HS-5 (cell line): Measurements from ENCODE around the gene NKX1-2.

ENCODE experiments used
- DNase-seq: peaks from one replicate; pipeline ENCODE4 v3.0.0-alpha.2; 2012; ENCODE audit warnings: low read depth

NKX1-2 gene

DNA sequence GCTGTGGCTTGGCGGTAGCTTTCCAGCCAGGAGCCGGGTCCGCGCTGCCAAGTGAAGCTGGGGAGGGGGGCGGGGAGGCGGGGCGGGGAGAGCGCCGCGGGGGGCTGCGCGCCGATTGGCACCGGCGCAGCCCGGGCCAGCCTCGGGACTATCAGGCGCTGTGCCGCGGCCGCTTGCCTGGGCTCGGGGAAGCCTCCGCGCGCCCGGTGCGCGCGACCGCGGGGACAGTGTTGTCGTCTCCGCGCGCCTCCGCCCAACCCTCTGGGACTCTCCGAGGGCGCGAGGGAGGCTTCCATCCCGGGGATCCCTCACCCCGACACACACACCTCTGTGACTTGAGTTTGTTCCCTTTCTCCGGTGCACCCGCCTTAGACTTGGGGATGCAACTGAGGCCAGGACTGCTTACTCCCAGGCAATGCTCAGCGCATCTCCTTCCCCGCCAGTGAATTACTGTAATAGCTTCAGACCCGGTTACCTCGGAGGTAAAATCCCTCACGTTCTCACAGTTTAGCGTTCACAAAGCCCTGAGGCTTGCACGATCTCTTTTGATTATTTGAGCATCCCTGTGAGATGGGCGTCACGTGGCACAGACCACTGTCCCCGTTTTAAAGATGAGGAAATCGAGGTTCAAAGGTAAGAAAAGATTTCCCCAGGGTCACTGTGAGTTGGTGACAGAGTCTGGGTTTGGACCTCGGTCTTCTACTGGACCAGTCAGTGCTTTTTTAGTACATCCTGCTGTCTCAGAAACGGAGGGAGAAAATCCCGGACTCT lies at the start of gene NKX1-2:
NKX1-2 (minus strand) TSS at position 24 of the 771 bp plus-strand sequence. CDS start 92 bp downstream, outside the sequence.
- DNase-seq, result no peak

GRCh38 chr10:124498056-124498455 lies 48.2 kb upstream of the NKX1-2 start:
- DNase-seq, result no peak

GRCh38 chr10:124497196-124497881 lies 47.5 kb upstream of the NKX1-2 start:
- DNase-seq, result no peak

DNA sequence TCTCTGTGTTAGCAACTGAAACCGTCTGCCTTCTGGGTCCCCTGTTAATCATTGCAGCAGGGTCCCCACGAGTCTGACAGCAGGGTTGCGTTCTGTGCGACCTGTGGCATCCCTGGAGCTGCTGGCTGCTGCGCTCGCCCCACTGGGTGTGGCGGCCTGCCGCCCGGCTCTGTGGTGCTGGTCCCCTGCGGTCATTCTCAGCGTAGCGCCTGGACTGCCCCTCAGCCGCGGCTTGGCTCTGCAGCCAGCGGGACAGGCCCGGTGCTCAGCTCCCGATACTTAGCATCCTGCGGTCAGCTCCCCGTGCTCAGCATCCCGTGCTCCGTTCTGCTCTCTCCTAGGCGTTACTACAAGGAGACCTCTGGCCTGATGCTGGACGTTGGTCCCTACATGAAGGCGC lies 46.8 kb upstream of the NKX1-2 start:
- no peak for DNase-seq

- no peak for DNase-seq
Measured at GRCh38 chr10:124496150-124496549, 46.3 kb upstream of the NKX1-2 start.

- no peak for DNase-seq
Measured at GRCh38 chr10:124495725-124496124, 45.9 kb upstream of the NKX1-2 start.

DNA sequence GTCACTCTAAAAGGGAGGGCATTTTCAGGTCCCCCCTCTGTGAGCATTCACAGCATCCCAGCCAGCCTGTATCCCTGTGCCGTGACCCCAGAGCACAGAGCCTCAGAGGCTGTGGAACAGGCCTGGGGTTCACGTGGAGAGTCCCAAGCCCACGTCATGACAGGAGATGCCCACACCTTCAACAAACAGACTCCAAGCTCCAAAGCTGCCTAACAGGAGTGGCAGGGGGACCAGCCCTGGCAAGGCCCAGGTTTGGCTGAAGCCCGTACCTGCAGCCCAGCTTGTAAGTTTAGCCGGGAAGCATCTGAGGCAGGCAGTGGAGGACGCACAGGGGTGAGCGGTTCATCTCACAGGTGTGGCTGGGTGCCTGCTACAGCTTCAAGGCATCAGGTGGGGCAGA lies 45.3 kb upstream of the NKX1-2 start:
- DNase-seq, result no peak

- no peak for DNase-seq
Measured at GRCh38 chr10:124494046-124494807, 44.4 kb upstream of the NKX1-2 start.

- DNase-seq, result no peak
Measured at GRCh38 chr10:124493214-124493882, 43.5 kb upstream of the NKX1-2 start.

DNA sequence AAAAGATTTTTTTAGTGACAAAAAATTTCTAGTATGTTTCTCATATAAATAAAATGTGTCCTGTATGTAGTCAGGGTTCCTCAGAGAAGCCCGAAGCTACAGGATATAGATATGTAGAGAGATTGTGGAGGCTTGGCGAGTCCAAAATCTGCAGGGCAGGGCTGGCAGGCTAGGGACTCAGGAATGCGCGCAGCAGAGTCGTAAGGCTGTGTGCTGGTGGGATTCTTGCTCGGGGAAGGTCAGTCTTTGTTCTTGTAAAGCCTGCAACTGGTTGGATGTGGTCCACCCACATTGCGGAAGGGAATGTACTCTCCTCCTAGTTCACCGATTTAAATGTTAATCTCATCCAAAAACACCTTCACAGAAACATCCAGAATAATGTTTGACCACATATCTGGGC lies 42.4 kb upstream of the NKX1-2 start:
- DNase-seq, result no peak

- no peak for DNase-seq
Measured at GRCh38 chr10:124491105-124491504, 41.3 kb upstream of the NKX1-2 start.

DNA sequence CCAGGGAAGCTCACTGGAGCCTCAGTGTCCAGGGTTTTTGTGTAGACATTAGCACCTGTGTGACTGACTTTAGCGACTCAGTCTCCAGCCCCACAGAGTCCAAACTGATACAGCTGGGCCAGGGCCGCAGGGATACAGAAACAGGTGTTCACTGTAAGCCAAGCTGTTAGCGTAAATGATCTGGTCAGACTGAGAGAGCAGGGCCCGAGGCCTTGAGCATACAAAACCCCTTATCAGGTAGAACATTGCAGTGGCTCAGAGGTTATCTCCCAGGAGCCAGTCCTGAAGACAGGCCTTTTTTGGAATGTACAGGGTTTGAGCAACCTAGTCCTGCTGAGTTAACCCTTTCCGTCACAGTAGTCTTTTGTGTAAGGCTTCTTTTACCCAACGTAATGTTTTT lies 36.8 kb upstream of the NKX1-2 start:
- DNase-seq, result no peak

GRCh38 chr10:124484661-124485060 lies 34.8 kb upstream of the NKX1-2 start:
- no peak for DNase-seq

- DNase-seq, result no peak
Measured at GRCh38 chr10:124484031-124484430, 34.2 kb upstream of the NKX1-2 start.

- no peak for DNase-seq
Measured at GRCh38 chr10:124482876-124483275, 33.0 kb upstream of the NKX1-2 start.

GRCh38 chr10:124482236-124482800 lies 32.5 kb upstream of the NKX1-2 start:
- DNase-seq, result no peak

DNA sequence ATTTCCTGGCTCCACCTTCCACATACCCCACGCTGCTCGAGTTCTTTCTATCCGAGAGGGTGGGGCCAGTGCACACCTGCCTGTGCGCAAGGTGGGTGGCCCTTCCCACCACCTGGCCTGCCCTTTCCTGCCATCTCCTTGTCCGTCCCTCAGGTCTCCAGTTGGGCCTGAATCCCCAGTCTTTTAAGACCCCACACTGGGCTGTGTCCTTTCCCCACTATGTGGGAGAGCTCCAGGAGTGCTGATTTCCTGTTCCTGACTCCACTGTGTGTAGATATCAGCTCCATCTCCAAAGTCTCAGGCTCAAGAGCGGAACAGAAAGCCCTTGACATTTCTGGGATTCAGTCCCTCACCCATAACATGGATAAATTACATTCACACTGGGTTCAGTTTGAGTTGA lies 31.9 kb upstream of the NKX1-2 start:
- DNase-seq, result no peak

DNA sequence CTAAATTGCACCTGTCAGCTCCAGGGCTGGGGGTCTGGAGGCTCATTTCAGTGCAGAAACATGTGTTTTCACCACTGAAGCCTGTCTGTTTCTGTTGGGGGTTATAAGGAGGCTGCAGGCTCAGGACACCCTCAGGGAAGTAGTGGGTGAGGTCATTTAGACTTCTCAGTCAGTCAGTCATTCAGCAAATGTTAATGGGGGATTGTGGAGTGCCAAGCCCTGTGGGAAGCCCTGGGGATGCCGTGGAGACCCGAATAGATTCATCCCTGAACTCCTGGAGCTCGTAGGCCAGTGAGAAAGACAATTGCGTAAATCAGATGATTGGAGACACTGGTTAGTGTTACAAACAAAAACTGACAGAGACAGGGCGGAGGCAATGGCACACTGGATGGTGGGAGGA lies 31.0 kb upstream of the NKX1-2 start:
- DNase-seq, result no peak

DNA sequence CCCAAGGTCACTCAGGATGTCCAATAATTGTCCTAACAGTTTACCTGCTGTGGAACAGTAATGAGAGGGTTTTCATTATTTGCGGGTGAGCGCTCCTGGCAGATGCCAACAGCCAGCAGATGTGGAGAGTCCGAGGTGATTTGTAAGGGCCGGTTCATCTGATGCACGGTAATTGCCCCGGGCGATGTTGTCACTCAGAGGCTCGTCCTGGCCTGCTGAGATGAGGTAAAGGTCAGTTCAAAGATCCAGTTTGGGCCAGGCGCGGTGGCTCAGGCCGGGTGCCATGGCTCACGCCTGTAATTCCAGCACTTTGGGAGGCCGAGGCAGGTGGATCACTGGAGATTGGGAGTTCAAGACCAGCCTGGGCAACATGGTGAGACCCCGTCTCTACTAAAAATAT lies 28.7 kb upstream of the NKX1-2 start:
- no peak for DNase-seq

DNA sequence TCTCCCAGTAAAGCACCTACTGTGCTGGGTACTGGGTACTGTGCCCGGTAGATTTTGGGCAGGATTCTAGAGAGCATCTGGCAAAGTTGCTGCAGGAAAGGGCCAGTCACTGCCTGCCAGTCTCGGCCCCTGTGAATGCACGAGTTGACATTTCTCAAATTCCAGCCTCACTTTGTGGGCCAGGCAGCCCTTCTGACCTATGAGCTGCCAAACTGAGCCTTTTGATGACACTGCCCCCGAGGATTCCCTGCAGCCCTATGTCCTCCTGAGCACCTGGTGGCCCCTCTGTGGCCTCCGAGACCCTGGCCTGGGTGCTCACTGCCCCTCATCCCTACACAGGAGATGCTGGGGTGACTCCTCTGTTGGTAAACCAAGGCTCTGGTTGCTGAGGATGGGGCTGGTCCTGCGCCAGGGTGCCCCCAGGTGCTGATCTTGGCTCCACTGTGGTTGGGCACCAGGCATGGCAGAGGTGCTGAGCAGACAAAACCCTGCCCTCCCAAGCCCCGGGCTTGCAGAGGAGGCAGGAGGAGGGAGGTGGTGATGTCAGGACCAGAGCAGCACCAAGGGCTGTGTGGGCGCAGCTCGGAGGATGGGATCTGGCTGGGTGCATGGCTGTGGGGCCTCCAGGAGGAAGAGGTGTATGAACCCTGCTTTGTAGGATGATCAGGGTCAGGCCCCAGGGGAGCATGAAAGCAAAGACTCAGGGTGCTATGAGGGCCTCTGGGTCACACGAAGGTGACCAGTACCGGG lies 28.0 kb upstream of the NKX1-2 start:
- no peak for DNase-seq

DNA sequence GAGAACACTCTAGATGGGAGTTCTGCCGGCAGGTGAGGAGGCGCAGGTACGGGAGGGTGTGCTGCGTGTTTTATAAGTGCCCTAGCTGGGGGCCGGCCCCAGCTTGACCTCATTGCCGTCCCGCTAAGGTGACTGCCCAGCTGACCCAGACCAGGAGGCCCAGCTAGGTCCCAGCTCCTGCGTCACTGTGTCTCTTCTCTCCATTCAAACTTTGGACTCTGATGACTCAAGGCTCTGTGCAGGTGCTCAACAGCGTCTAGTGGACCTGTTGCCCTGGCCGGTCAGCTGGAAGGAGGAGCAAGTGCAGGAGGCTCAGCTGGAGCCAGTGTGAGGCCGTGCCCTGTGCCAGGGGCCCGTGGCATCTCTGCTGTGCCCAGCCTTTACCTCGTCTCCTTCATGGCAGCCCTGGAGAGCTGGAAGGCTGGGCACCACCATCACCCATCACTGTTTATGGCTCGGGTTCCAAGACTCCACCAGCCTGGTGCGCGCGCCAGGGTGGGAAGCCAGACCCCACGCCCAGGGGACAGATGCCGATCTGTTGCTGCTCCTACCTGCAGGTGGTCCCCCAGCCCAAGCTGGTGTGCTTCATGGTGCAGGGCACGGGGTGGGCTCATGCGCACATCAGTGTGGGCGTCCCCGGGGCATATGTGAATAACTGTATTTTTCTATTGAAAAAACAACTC lies 26.3 kb upstream of the NKX1-2 start:
- no peak for DNase-seq
